GM23338 (cell line): ENCODE data around the gene HOXC12. TPM values are rescaled to one million over a fixed set of nuclear protein-coding genes. Genes with fewer than 3 reads are reported as not detected.

Source experiments
- ATAC-seq: fragments of 200-7000 bp; cut with Tn5 transposase; 3 replicates; pipeline ENCODE4 v1.9.1; 2020
- DNase-seq: peaks from one replicate; pipeline ENCODE4 v3.0.0-alpha.2; 2015; ENCODE audit warnings: low spot score
- H2AFZ ChIP-seq: fragments of 200-600 bp; sonication (generic); 2 replicates; pipeline ENCODE4 v1.8.0; 2016; ENCODE audit warnings: antibody characterized with exemption, mild to moderate bottlenecking, moderate library complexity
- H3F3A ChIP-seq: fragments of 200-600 bp; sonication (generic); replicated peaks from 2 replicates; pipeline ENCODE4 v1.8.0; 2017; ENCODE audit warnings: antibody characterized with exemption, mixed run types, low read depth
- H3K27ac ChIP-seq: fragments of 200-600 bp; sonication (generic); 2 replicates; pipeline ENCODE4 v1.6.1; 2016; ENCODE audit warnings: low read depth
- H3K27me3 ChIP-seq: fragments of 200-600 bp; sonication (generic); 2 replicates; pipeline ENCODE4 v1.8.0; 2016; ENCODE audit warnings: mild to moderate bottlenecking, mixed run types, moderate library complexity; ENCODE audit not compliant: insufficient read depth
- H3K36me3 ChIP-seq: fragments of 200-600 bp; sonication (generic); 2 replicates; pipeline ENCODE4 v1.8.0; 2016; ENCODE audit warnings: mild to moderate bottlenecking; ENCODE audit not compliant: insufficient read depth
- H3K4me1 ChIP-seq: fragments of 200-600 bp; sonication (generic); 2 replicates; pipeline ENCODE4 v1.8.0; 2016; ENCODE audit warnings: mild to moderate bottlenecking, moderate library complexity; ENCODE audit not compliant: insufficient read depth
- H3K4me2 ChIP-seq: fragments of 200-600 bp; sonication (generic); 2 replicates; pipeline ENCODE4 v1.7.1; 2017; ENCODE audit warnings: mixed run types
- H3K4me3 ChIP-seq: fragments of 200-600 bp; sonication (generic); 2 replicates; pipeline ENCODE4 v1.6.1; 2016; ENCODE audit warnings: mixed run types
- H3K79me2 ChIP-seq: fragments of 200-600 bp; sonication (generic); replicated peaks from 2 replicates; pipeline ENCODE4 v1.8.0; 2017; ENCODE audit warnings: mild to moderate bottlenecking; ENCODE audit not compliant: insufficient read depth
- H3K9me2 ChIP-seq: fragments of 200-600 bp; sonication (generic); 2 replicates; pipeline ENCODE4 v1.8.0; 2017; ENCODE audit not compliant: insufficient read depth
- H4K20me1 ChIP-seq: fragments of 200-600 bp; sonication (generic); replicated peaks from 2 replicates; pipeline ENCODE4 v1.8.0; 2017; ENCODE audit warnings: mild to moderate bottlenecking; ENCODE audit not compliant: insufficient read depth
- H3K27ac Mint-ChIP-seq: 2 replicates; pipeline ENCODE4 v1.8.0; 2020; ENCODE audit warnings: inconsistent platforms, mild to moderate bottlenecking, moderate library complexity, mixed read lengths
- H3K27me3 Mint-ChIP-seq: 3 replicates; pipeline ENCODE4 v1.8.0; 2022; ENCODE audit warnings: low read depth, mild to moderate bottlenecking, moderate library complexity, mixed read lengths, inconsistent platforms; ENCODE audit not compliant: insufficient read depth, poor library complexity
- H3K36me3 Mint-ChIP-seq: 3 replicates; pipeline ENCODE4 v1.8.0; 2021; ENCODE audit warnings: low read depth, mild to moderate bottlenecking, inconsistent platforms, moderate library complexity, mixed read lengths
- H3K4me1 Mint-ChIP-seq: 3 replicates; pipeline ENCODE4 v1.8.0; 2020; ENCODE audit warnings: mild to moderate bottlenecking, inconsistent platforms, mixed read lengths
- H3K4me3 Mint-ChIP-seq: 3 replicates; pipeline ENCODE4 v1.8.0; 2021; ENCODE audit warnings: moderate library complexity, mild to moderate bottlenecking, inconsistent platforms, mixed read lengths
- H3K9me3 Mint-ChIP-seq: 3 replicates; pipeline ENCODE4 v1.8.0; 2020; ENCODE audit warnings: moderate library complexity, mild to moderate bottlenecking, inconsistent platforms, mixed read lengths
- NANOG ChIP-seq: IDR thresholded peaks from 2 replicates; pipeline ENCODE4 v1.6.1; 2016; ENCODE audit warnings: antibody characterized with exemption, borderline replicate concordance
- polyA plus RNA-seq: library from polyadenylated mRNA; unstranded; fragments of >200 nt; fragmentation: Nextera tagmentation; extraction: Ambion mirVana; gene quantifications from 2 replicates; pipeline ENCODE4 v1.2.1, GENCODE V29; 2016
- total RNA-seq: library from RNA; depleted of rRNA; stranded (reverse); fragments of >200 nt; shearing (Covaris generic); gene quantifications from 2 replicates; pipeline ENCODE4 v1.2.3, GENCODE V29; 2014
- TF ChIP-seq, protein P1 (sequence below): fragments of 250-450 bp; sonication (Bioruptor Pico); IDR thresholded peaks from 2 replicates; pipeline ENCODE4 v1.5.0; 2020; ENCODE audit warnings: mild to moderate bottlenecking, moderate library complexity
- TF ChIP-seq, protein P2 (sequence below), 2 experiments: fragments of 200-600 bp in 1 of 2; sonication (generic) in 1 of 2; conservative IDR thresholded peaks; 2 replicates each; pipeline versions ENCODE4 v1.5.1 to v1.6.1; 2016 to 2017; ENCODE audit warnings: antibody characterized with exemption in 2 of 2, low read depth in 2 of 2, mild to moderate bottlenecking in 2 of 2, moderate library complexity in 1 of 2

Gene HOXC12
- total and polyA plus RNA-seq, 2 experiments from 2014 or later = not detected

DNA sequence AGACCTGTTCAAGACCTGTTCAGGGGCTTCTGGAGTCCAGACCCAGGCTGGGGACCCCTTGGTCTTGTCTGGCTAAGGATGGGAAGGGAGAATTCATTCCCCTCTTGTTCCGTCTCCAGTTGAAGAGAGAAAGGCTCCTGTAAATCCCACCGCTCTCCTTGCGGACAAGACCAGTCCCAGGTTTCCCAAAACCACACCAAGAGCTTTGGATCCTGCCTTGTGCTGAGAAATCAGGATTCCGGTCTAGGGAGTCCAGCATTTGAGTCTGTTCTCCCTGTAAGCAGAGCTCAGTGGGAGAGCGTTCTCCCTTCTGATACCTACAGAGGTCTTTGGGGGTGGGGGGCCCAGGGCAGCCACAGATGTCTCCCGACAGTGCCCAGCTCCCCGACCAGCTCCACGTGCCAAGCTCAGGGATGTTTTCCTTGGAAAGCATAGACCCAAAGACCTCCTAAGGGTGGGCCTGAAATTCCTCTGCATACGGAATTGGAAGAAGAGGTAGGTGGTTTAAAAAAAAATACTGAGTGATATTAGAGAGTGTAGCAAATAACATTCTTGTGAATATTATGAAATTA, 14.2 kb upstream of the HOXC12 start (continued):
- TF ChIP-seq, protein P1, sequence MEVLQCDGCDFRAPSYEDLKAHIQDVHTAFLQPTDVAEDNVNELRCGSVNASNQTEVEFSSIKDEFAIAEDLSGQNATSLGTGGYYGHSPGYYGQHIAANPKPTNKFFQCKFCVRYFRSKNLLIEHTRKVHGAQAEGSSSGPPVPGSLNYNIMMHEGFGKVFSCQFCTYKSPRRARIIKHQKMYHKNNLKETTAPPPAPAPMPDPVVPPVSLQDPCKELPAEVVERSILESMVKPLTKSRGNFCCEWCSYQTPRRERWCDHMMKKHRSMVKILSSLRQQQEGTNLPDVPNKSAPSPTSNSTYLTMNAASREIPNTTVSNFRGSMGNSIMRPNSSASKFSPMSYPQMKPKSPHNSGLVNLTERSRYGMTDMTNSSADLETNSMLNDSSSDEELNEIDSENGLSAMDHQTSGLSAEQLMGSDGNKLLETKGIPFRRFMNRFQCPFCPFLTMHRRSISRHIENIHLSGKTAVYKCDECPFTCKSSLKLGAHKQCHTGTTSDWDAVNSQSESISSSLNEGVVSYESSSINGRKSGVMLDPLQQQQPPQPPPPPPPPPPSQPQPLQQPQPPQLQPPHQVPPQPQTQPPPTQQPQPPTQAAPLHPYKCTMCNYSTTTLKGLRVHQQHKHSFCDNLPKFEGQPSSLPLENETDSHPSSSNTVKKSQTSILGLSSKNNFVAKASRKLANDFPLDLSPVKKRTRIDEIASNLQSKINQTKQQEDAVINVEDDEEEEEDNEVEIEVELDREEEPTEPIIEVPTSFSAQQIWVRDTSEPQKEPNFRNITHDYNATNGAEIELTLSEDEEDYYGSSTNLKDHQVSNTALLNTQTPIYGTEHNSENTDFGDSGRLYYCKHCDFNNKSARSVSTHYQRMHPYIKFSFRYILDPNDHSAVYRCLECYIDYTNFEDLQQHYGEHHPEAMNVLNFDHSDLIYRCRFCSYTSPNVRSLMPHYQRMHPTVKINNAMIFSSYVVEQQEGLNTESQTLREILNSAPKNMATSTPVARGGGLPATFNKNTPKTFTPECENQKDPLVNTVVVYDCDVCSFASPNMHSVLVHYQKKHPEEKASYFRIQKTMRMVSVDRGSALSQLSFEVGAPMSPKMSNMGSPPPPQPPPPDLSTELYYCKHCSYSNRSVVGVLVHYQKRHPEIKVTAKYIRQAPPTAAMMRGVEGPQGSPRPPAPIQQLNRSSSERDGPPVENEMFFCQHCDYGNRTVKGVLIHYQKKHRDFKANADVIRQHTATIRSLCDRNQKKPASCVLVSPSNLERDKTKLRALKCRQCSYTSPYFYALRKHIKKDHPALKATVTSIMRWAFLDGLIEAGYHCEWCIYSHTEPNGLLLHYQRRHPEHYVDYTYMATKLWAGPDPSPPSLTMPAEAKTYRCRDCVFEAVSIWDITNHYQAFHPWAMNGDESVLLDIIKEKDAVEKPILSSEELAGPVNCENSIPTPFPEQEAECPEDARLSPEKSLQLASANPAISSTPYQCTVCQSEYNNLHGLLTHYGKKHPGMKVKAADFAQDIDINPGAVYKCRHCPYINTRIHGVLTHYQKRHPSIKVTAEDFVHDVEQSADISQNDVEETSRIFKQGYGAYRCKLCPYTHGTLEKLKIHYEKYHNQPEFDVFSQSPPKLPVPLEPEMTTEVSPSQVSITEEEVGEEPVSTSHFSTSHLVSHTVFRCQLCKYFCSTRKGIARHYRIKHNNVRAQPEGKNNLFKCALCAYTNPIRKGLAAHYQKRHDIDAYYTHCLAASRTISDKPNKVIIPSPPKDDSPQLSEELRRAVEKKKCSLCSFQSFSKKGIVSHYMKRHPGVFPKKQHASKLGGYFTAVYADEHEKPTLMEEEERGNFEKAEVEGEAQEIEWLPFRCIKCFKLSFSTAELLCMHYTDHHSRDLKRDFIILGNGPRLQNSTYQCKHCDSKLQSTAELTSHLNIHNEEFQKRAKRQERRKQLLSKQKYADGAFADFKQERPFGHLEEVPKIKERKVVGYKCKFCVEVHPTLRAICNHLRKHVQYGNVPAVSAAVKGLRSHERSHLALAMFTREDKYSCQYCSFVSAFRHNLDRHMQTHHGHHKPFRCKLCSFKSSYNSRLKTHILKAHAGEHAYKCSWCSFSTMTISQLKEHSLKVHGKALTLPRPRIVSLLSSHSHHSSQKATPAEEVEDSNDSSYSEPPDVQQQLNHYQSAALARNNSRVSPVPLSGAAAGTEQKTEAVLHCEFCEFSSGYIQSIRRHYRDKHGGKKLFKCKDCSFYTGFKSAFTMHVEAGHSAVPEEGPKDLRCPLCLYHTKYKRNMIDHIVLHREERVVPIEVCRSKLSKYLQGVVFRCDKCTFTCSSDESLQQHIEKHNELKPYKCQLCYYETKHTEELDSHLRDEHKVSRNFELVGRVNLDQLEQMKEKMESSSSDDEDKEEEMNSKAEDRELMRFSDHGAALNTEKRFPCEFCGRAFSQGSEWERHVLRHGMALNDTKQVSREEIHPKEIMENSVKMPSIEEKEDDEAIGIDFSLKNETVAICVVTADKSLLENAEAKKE (CRISPR knock-in tag) = no peak
- TF ChIP-seq, protein P2, sequence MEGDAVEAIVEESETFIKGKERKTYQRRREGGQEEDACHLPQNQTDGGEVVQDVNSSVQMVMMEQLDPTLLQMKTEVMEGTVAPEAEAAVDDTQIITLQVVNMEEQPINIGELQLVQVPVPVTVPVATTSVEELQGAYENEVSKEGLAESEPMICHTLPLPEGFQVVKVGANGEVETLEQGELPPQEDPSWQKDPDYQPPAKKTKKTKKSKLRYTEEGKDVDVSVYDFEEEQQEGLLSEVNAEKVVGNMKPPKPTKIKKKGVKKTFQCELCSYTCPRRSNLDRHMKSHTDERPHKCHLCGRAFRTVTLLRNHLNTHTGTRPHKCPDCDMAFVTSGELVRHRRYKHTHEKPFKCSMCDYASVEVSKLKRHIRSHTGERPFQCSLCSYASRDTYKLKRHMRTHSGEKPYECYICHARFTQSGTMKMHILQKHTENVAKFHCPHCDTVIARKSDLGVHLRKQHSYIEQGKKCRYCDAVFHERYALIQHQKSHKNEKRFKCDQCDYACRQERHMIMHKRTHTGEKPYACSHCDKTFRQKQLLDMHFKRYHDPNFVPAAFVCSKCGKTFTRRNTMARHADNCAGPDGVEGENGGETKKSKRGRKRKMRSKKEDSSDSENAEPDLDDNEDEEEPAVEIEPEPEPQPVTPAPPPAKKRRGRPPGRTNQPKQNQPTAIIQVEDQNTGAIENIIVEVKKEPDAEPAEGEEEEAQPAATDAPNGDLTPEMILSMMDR (conservative IDR thresholded peaks at IDR 0.05; ENCODE audit: low read depth in 2 of 2) = no peak

DNA sequence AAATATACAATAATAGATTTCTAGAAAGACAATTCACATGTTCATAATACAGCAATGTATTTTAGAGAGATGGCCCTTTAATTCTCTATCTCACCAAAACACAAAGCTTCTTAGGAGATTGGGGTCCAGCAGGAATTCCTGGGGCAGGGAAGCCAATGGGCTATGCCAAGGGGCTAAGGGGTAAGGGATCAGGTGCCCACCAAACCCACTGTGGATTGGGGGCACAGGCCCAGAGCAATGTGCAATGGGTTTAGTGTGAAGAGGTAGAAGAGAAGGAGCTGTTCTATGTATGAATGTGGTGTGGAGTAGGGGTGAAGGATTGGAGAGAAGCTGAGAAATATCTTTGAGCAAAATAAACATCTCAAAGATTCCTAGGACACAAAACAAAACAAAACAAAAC, 13.5 kb upstream of the HOXC12 start:
- Histone ChIP-seq H3K9me2 (no peaks in the 10 kb centered on the region), H3K27me3 (peaks cover 100% of the 10 kb centered on the region), H4K20me1 (peaks cover 55% of the 10 kb centered on the region), H2AFZ (no peak overlapping the region), H3K79me2 (no peaks in the 10 kb centered on the region), H3K4me2 (no peak overlapping the region), H3K27ac (no peak overlapping the region), H3K36me3 (no peaks in the 10 kb centered on the region), H3F3A (peaks cover 34% of the 10 kb centered on the region), H3K4me3 (no peak overlapping the region), H3K4me1 (peaks cover 23% of the 10 kb centered on the region; the same call in 1 of the 2 replicates)
- Mint-ChIP-seq H3K36me3 (no peaks in the 10 kb centered on the region; the same call in 2 of the 3 replicates), H3K4me3 (no peak overlapping the region), H3K27me3 (peaks cover 97% of the 10 kb centered on the region), H3K27ac (no peak overlapping the region), H3K9me3 (no peaks in the 10 kb centered on the region; the same call in 2 of the 3 replicates), H3K4me1 (peaks cover 16% of the 10 kb centered on the region)
- no peak for TF ChIP-seq NANOG
- no peak for ATAC-seq
- DNase-seq = no peak
